Smooth muscle cell (in vitro differentiated cells): Measurements from ENCODE around the gene NDUFAF2. TPM values are rescaled to one million over a fixed set of nuclear protein-coding genes. Genes with fewer than 3 reads are reported as not detected.

Experiments used
- DNase-seq: peaks from one replicate; lab custom pipeline; 2025; ENCODE audit not compliant: unreplicated experiment; lab: John Stamatoyannopoulos, UW
- H2AFZ ChIP-seq: fragments of 200-600 bp; sonication (generic); 2 replicates; pipeline ENCODE4 v1.6.0; 2016; ENCODE audit warnings: antibody characterized with exemption, low read depth, mild to moderate bottlenecking
- H3F3A ChIP-seq: fragments of 200-600 bp; sonication (generic); 2 replicates; pipeline ENCODE4 v1.6.0; 2017; ENCODE audit warnings: antibody characterized with exemption, low read depth
- H3K27ac ChIP-seq: fragments of 200-600 bp; sonication (generic); 2 replicates; pipeline ENCODE4 v1.5.1; 2016; ENCODE audit warnings: low read depth, mild to moderate bottlenecking
- H3K27me3 ChIP-seq: fragments of 200-600 bp; sonication (generic); 2 replicates; pipeline ENCODE4 v1.6.1; 2016; ENCODE audit warnings: low read depth, mild to moderate bottlenecking
- H3K36me3 ChIP-seq: fragments of 200-600 bp; sonication (generic); 2 replicates; pipeline ENCODE4 v1.5.1; 2016; ENCODE audit warnings: low read depth
- H3K4me1 ChIP-seq: fragments of 200-600 bp; sonication (generic); 2 replicates; pipeline ENCODE4 v1.5.1; 2016; ENCODE audit warnings: low read depth
- H3K4me2 ChIP-seq: fragments of 200-600 bp; sonication (generic); 2 replicates; pipeline ENCODE4 v1.6.0; 2016; ENCODE audit warnings: mild to moderate bottlenecking
- H3K4me3 ChIP-seq: fragments of 200-600 bp; sonication (generic); 2 replicates; pipeline ENCODE4 v1.5.1; 2016; ENCODE audit warnings: mild to moderate bottlenecking
- H3K79me2 ChIP-seq: fragments of 200-600 bp; sonication (generic); 2 replicates; pipeline ENCODE4 v1.6.0; 2016; ENCODE audit warnings: low read depth, mild to moderate bottlenecking
- H3K9ac ChIP-seq: fragments of 200-600 bp; sonication (generic); 2 replicates; pipeline ENCODE4 v1.6.0; 2016; ENCODE audit warnings: low read depth
- H3K9me3 ChIP-seq: fragments of 200-600 bp; sonication (generic); replicated peaks from 2 replicates; pipeline ENCODE4 v1.5.1; 2016; ENCODE audit warnings: low read depth
- H4K20me1 ChIP-seq: fragments of 200-600 bp; sonication (generic); 2 replicates; pipeline ENCODE4 v1.6.0; 2016; ENCODE audit warnings: low read depth
- CTCF ChIP-seq: fragments of 200-600 bp; sonication (generic); IDR thresholded peaks from 2 replicates; pipeline ENCODE4 v1.5.1; 2017; ENCODE audit warnings: borderline replicate concordance, mild to moderate bottlenecking, antibody characterized with exemption; ENCODE audit not compliant: insufficient read depth, poor library complexity, severe bottlenecking
- WGBS: methylation state at CpG from one replicate; pipeline ENCODE4 v1.1.7; 2016; ENCODE audit warnings: low lambda C conversion rate; 5-methylcytosine and 5-hydroxymethylcytosine counted together
- polyA plus RNA-seq: library from polyadenylated mRNA; unstranded; fragments of >200 nt; fragmentation: Nextera tagmentation; extraction: Ambion mirVana; gene quantifications from 2 replicates; pipeline ENCODE4 v1.2.1, GENCODE V29; 2016
- total RNA-seq: library from RNA; depleted of rRNA; stranded (reverse); fragments of >200 nt; gene quantifications from 2 replicates; pipeline ENCODE4 v1.2.3, GENCODE V29; 2014

The NDUFAF2 gene
- total and polyA plus RNA-seq, 2 experiments from 2014 or later, result 39.1 to 71.2 TPM

GRCh38 chr5:61051267-61051666 lies 106.3 kb downstream of the NDUFAF2 start:
- WGBS, result 93% methylated on average over 1 of the region's 1 CpG
- Histone ChIP-seq H3K27me3 (no peaks in the 10 kb centered on the region), H2AFZ (no peak overlapping the region), H3K27ac (peak overlapping the region; percentile 83), H3K4me1 (peaks cover 10% of the 10 kb centered on the region), H3K36me3 (no peaks in the 10 kb centered on the region), H3F3A (peaks cover 4% of the 10 kb centered on the region), H3K4me2 (peak overlapping the region; percentile 53), H3K9ac (no peak overlapping the region), H3K79me2 (peaks cover 5% of the 10 kb centered on the region), H4K20me1 (no peaks in the 10 kb centered on the region), H3K9me3 (no peaks in the 10 kb centered on the region), H3K4me3 (no peak overlapping the region)
- DNase-seq, result no peak
- no peak for TF ChIP-seq CTCF

- no peak for DNase-seq
- no peaks in the 10 kb centered on the region for H4K20me1 ChIP-seq
- WGBS, result 59% methylated on average over 2 of the region's 2 CpGs
- H3K9me3 ChIP-seq, result no peaks in the 10 kb centered on the region
- no peak for TF ChIP-seq CTCF
- peaks cover 10% of the 10 kb centered on the region for H3K4me1 ChIP-seq
- H3K27me3 ChIP-seq, result no peaks in the 10 kb centered on the region
- H3K27ac ChIP-seq, result peak overlapping the region; percentile 83
- peak overlapping the region; percentile 55 for H3K4me2 ChIP-seq
- peaks cover 4% of the 10 kb centered on the region for H3F3A ChIP-seq
- no peaks in the 10 kb centered on the region for H3K79me2 ChIP-seq
- H3K4me3 ChIP-seq, result no peak overlapping the region
- H3K9ac ChIP-seq, result no peak overlapping the region
- H3K36me3 ChIP-seq, result no peaks in the 10 kb centered on the region
- H2AFZ ChIP-seq, result no peak overlapping the region
Observed at GRCh38 chr5:61052882-61053281, 107.9 kb downstream of the NDUFAF2 start.

GRCh38 chr5:61053937-61054336 lies 108.9 kb downstream of the NDUFAF2 start:
- Histone ChIP-seq H3K4me3 (no peak overlapping the region), H3K79me2 (no peaks in the 10 kb centered on the region), H3K4me1 (peaks cover 10% of the 10 kb centered on the region), H3K27ac (peak overlapping the region; percentile 83), H3F3A (peaks cover 4% of the 10 kb centered on the region), H3K36me3 (no peaks in the 10 kb centered on the region), H3K9me3 (no peaks in the 10 kb centered on the region), H2AFZ (no peak overlapping the region), H3K27me3 (no peaks in the 10 kb centered on the region), H4K20me1 (no peaks in the 10 kb centered on the region), H3K4me2 (no peak overlapping the region), H3K9ac (no peak overlapping the region)
- DNase-seq, result no peak
- TF ChIP-seq CTCF, result no peak
- 62% methylated on average over 2 of the region's 2 CpGs for WGBS

- Histone ChIP-seq H3K36me3 (no peaks in the 10 kb centered on the region), H3K27me3 (no peaks in the 10 kb centered on the region), H4K20me1 (no peaks in the 10 kb centered on the region), H3K9me3 (no peaks in the 10 kb centered on the region), H3K4me1 (peaks cover 7% of the 10 kb centered on the region), H3K27ac (no peak overlapping the region), H3K79me2 (no peaks in the 10 kb centered on the region), H3K9ac (no peak overlapping the region), H2AFZ (no peak overlapping the region), H3K4me2 (no peak overlapping the region), H3F3A (peaks cover 4% of the 10 kb centered on the region), H3K4me3 (no peak overlapping the region)
- DNase-seq, result no peak
- TF ChIP-seq CTCF, result peak; percentile 56
Observed at GRCh38 chr5:61055434-61056006, 110.5 kb downstream of the NDUFAF2 start.
